Stimulated activated CD8-positive, alpha-beta memory T cell treated with anti-CD3 and anti-CD28 coated beads, Interleukin-7, amount 100 ng/mL, for 48 hours (primary cell): ENCODE data around the gene ZKSCAN1.

Experiments
- DNase-seq, 2 donors: peaks; one replicate each; pipeline ENCODE4 v3.0.0-alpha.2; 2020; ENCODE audit warnings: low read depth in 1 of 2; ENCODE audit errors: extremely low read depth in 1 of 2

The ZKSCAN1 gene

DNA sequence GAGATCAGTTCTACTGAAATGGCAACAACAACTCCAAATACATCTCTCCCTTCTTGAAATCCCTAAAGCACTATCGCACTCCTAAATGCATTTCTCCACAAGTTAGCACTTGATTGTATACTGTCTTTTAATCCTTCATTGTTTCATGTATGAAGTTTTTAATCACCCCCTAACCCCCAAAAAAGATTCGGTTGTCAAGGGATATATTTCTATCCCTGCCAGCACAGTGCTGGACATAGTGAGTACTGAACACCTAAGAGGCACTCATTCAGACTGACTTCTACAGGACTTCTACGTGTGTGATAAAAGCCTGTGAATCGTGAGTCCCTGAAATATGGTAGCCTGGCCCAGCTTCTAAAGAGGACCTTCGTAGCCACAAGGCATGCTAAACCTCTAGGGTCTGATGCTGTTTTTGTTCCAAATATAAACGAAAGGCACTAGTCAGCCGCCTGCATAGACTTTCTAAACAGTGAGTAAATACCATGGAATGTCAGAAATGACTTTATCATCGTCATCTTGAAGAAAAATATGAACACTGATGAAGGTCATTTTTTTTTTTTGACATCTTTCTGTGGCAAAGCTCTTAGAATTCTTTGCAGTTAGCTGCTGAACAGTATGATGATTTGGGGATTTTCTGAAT is 19.6 kb downstream of the ZKSCAN1 start:
- DNase-seq = no peak

DNA sequence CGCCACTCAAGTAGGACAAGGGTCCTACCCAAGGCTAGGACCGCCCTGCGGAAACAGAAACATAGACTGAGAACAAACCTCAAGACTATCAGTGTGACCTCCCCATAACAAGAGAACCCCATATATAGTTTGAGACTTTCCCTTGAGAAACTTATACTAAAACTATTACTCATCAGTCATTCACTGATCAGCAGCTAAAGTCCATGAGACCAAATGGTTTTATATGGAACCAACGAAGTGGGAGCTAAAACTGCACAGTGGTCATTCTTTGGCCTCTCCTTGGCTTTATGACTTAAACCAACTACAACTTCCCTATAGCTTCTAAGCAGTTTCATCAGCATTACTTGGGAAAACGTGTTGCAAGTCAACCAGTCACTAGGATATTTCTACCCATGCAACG is 20.5 kb downstream of the ZKSCAN1 start:
- DNase-seq = no peak

DNA sequence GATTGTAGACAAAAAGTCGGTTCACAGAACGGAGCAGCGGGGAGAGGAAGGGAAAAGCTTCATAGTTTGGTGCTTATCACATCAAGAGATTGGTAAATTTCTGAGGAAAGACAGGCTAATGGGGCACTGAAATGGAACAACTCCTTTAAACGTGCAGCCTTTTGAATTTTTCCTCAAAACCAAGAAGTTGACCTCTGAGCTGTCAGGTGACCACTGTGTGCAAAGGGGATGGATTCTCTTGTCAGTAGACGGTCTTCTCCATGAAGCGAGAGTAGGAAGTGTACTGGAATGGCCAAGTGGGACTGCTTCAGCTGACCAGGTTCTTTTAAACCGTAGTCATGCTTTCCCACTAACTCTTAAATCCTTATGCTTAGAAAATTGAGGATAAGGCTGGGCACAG is 22.9 kb downstream of the ZKSCAN1 start:
- no peak for DNase-seq

DNA sequence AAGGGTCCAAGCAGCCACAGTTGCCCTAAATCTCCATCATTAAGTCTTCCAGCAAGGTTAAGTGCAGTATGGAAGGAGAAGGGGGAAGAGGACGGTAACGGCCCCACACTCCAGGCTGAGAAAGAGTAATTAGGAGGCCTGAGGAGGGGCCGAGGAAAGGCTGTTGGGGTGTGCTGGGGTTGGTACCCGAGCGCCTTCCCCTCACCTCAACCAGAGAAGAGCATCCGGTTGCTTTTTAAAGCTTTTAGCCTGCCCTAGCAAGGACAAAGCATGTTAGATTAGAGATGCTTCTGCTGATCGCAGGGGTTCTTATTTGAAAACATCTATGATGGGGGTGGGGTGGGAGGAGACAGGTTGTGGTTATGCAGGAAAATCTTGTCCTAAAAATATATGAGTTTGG is 25.2 kb downstream of the ZKSCAN1 start:
- DNase-seq = no peak

DNA sequence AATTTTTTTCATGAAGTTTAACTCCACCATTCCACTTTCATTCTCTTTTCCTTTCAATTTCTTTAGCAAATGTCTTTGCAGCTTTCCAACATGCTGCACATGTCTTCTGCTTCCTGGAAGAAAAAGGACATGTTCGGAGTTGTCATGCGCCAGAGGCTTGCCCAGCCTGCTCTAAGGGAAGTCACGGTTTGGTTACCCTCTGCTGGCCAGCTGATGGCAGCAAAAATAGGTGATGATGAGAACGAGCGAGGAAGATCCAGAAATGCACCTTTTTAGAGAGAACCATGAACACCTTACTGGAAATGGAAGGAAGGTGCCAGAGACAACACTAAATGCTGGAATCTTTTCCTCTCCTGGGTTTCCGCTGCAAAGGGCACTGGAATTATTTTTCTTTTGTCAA is 29.3 kb downstream of the ZKSCAN1 start:
- no peak for DNase-seq

DNA sequence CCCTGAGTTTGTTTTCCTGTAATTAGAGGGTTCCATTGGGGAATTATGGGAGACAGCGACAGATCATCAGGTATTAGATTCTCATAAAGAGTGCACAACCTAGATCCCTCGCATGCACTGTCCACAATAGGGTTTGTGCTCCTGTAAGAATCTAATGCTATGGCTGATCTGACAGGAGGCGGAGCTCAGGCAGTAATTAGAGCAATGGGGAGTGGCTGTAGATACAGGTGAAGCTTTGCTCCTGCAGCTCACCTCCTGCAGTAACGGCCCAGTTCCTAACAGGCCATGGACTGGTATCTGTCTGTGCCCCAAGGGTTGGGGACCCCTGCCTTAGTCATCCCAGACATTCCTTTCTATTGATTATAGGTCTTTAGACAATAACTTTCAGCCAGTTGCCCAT is 33.3 kb downstream of the ZKSCAN1 start:
- no peak for DNase-seq

DNA sequence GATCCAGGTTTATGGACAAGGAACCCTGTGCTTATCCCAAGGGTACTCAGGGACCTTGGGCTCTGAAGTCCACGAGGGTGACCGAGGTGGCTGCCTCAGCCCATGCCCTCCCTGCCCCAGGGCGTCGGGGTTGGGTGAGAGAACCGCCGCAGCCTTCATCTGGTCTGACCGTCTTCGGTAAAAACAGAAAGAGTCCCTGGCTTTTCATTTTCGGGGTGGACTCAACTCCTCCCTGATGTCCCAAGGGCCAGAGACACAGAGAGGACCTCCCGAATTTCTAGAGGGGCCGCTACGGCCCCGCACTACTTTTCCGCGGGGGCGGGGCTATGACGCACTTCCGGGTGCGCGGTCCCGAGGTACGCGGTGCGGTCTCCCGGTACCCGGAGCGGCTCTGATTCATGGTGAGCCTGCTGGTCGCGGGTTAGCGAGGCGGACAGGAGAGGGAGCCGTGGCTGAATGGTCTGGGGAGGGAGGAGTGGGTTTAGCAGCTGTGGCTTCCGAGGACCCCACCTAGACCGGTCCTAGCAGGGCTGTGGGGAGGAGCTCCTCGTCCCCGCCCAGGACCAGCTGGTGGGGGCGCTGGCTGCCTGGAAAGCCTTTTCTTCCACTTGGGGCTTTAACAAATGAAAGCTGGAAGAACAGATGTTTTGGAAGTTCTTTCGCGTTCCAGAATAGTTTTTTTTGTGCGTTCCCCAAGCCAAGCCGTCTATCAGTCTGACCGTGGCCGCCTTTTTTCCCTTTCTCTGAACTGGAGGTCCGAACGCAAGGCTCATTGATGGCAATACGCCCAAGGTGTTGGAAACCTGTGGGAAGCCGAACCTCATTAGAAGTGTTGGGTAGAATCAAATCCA is 34.3 kb downstream of the ZKSCAN1 start, which contains the start of gene ZSCAN21:
ZSCAN21 (plus strand) TSS at position 334 of the 851 bp plus-strand sequence. CDS start 7,233 bp downstream, outside the sequence.
- peak; percentile 70 to 72 for DNase-seq

DNA sequence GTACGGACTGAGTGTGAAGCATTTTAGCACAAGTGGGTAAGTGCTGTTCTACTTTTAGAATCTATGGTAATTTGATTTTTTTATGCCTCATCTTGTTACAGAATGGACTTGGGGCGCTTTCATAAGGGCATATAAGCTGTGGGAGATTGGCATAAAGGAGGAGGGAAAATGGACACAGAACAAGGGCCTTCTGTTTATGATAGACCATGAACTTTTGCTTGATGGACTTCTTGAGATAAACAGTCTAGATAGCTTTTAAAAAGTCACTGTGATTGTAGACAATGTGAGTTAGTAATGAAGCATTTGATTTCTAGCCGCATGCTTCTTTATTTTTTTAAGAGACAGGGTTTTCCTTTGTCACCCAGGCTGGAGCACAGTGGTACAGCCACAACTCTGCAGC is 36.2 kb downstream of the ZKSCAN1 start:
- DNase-seq = no peak

DNA sequence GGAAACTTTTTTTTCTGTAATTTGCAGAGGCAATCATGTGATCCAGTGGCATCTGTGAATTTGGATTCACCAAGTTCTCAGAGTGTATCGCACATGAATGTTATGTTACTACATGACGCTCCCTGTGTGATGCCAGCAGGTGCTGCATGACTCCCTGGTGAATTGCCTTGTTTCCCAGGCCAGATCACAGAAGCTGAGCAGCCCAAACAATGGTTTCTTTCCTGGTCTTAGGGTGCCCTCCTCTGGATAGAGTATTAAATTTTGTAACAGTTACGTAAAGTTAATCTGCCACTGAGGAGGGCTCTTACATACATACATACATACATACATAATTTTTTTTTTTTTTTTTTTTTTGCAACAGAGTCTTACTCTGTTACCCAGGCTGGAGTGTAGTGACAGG is 37.8 kb downstream of the ZKSCAN1 start:
- no peak for DNase-seq

DNA sequence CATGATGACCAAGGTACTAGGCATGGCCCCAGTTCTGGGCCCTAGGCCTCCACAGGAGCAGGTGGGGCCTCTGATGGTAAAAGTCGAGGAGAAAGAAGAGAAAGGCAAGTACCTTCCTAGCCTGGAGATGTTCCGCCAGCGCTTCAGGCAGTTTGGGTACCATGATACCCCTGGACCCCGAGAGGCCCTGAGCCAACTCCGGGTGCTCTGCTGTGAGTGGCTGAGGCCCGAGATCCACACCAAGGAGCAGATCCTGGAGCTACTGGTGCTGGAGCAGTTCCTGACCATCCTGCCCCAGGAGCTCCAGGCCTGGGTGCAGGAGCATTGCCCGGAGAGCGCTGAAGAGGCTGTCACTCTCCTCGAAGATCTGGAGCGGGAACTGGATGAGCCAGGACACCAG is 41.6 kb downstream of the ZKSCAN1 start:
- DNase-seq = no peak

DNA sequence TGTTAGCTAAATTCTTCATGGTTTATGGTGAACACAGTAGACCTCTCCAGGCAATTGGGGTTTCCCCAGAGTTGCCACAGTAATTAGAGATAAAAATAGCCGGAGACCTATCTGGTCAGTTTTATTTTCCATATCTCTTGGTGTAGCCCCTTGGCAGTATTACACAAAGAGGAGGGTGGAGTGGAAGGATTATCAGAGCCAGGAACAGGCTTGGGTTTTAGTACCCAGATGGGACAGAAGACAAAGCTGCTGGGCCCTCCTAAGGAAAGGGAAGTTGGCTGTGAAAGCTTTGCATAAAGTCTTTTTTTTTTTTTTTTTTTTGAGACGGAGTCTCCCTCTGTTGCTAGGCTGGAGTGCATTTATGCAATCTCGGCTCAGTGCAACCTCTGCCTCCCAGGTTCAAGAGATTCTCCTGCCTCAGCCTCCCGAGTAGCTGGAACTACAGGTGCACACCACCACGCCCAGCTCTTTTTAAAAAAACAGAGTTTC is 43.9 kb downstream of the ZKSCAN1 start:
- no peak for DNase-seq

DNA sequence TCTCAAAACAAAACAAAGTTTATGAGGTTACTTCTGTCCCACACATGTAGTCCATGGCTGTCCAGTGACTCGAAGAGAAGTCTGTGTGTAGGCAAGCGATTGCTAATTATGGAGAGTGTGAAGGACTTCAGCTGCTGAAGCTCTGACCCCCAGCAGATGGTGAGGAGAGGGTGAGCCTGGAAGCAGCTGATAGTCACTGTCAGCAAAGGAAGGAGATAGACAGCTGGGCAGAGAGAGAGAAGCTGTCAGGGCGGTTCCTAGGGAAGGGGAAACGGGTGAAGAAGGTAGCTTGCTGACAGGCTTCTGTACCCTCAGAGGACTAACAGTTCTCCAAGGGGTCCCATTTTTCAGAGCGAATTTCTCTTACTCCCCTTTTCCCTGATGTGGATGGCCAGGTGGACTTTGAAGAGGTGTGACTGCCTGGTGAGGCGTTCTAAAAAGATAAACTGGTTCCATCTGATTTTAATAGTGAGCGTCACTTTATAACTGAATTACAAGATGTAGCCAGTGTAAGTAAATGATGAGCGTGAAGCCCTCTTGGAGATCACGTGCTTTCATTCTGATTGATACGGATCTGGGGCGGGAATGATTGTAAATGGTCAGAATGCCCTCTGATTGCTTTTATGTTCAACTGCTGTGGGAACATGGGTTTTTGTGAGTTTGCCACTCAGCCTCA is 46.3 kb downstream of the ZKSCAN1 start:
- DNase-seq = no peak

DNA sequence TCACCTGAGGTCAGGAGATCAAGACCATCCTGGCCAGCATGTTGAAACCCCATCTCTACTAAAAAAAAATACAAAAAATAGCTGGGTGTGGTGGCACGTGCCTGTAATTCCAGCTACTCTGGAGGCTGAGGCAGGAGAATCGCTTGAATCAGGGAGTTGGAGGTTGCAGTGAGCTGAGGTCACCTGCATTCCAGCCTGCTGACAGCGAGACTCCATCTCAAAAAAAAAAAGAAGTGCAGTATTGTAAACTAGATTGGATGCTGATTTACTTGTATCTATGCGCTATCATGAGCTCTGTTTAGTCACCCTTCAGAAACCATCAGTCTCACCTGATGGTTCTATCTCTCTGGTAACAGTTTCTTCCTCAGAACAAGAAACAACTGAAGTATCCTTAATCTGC is 48.0 kb downstream of the ZKSCAN1 start:
- DNase-seq = no peak

DNA sequence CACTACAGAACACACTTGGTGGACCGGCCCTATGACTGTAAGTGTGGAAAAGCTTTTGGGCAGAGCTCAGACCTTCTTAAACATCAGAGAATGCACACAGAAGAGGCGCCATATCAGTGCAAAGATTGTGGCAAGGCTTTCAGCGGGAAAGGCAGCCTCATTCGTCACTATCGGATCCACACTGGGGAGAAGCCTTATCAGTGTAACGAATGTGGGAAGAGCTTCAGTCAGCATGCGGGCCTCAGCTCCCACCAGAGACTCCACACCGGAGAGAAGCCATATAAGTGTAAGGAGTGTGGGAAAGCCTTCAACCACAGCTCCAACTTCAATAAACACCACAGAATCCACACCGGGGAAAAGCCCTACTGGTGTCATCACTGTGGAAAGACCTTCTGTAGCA is 48.8 kb downstream of the ZKSCAN1 start:
- no peak for DNase-seq

DNA sequence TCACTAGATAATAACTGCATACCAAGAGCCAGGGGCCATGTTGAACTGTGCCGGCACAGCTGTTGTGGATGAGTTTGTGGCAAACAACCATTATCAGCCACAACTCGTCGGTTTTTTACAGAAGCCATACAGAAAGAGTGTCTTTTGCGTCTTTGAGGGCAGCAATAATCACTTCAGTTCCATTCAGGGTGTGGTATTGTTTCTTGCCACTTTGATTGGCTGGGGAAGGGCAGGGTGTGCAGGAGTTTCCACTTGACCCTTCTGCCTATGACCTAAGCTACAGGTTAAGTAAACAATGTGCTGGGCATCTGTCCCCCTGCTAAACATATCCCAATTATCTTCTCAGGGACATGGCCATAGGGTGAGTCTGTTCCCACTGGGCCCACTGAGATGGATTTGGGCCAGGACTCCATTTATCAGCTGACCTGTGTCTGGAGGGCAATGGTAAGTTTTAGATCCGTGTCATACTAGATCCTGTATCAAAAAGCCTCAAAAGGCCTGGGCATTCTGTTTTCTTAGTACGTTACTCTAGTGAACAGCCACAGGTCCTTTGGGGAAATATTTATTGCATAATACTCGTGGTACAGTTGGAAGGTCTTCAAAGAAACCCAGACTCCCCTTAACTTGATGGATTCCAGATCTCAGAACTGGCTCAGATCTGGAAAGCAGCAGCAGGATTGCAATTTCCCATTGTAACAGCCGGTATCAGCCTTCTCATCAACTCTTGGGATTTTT is 50.2 kb downstream of the ZKSCAN1 start:
- DNase-seq = no peak

DNA sequence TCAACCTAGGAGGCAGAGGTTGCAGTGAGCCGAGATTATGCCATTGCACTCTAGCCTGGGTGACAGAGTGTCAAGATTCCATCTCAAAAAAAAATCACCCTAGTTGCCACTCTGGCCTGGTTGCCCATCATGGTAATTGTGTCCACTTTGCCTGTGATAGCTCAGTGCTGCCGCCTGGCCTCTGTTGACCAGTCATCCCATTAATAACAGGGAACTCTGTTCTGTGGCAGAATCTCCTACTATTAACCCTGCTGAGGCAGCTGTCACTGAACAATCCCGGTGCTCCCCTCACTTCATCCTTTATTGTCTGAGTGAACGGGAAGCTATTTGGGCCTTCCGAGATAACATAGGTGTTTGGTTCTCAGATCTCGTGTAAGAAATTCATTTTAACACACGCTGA is 51.6 kb downstream of the ZKSCAN1 start:
- DNase-seq = no peak

DNA sequence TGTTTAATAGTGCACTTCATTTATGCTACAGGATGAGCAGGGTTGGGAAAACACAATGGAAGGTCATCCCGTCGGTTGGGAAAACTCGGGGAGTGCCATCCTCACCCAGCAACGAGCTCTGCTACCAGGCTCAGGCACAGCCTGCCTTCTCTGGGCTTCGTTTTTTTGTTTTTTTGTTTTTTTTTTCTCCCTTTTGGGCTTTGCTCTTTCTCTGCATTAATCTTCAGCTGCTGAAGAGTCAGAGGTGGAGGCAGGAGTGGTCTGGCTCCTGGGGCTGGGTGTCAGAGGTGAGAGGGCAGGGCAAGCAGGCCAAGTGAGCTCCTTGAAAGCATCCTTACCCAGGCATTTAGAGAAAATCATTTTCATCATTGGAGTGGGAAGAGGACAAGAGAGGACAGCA is 54.6 kb downstream of the ZKSCAN1 start:
- no peak for DNase-seq

DNA sequence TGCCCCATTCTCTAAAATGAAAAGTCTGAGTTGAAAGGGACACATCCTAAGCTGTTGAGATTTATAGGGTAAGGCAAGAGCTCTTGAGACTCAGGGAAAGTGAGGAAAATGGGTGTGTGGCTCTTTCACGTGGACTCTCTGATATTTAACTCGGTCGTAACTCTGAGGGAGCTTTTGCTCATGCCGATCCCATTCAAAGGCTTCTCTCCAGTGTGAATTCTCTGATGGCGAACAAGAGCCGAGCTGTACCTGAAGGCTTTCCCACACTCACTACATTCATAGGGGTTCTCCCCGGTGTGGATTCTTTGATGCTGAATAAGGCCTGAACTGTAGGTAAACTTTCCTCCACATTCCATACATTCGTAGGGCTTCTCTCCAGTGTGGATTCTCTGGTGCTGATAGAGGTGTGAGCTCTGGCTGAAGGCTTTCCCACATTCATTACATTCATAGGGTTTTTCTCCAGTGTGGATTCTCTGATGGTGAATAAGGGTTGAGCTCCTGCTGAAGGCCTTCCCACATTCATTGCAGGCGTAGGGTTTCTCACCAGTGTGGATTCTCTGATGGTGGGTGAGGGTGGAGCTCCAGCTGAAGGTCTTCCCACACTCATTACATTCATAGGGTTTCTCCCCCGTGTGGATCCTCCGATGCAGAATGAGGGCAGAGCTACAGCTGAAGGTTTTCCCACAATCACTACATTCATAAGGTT is 55.8 kb downstream of the ZKSCAN1 start:
- DNase-seq = no peak

DNA sequence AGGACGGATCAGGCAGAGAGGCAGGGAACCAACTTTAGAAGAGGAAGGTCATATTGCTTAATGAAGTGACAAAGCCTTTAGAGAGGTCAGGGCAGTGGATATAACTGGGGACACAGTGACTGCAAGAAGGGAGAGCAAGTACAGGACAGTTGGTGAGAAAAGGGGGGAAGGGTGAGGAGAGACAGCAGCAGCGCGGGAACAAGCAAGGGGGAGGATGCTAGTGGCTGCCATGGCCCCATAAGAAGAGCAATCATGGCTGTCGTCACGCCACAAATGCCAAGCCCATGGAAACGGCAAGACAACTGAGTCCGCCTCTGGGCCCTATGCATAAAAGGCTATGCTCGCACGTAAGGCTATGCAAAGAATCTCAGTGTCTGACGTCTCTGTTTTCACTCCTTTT is 57.1 kb downstream of the ZKSCAN1 start:
- no peak for DNase-seq

DNA sequence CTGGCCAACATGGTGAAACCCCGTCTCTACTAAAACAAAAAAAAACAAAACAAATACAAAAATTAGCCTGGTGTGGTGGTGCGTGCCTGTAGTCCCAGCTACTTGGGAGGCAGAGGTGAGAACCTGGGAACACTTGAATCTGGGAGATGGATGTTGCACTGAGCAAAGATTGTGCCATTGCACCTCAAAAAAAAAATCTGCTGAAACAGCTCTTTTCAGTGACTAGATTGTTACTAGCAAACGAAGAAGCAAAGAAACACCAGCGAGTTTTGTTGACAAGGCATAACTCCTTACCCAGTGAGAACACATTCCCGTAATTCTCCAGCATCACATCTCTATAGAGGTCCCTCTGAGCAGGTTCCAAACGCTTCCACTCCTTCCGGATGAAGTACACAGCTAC is 59.4 kb downstream of the ZKSCAN1 start:
- DNase-seq = no peak
